22Rv1 (cell line): Measurements from ENCODE around the gene ROR1.

Experiments used
- CTCF ChIP-seq: fragments of 450-650 bp; IDR thresholded peaks from 2 replicates; pipeline ENCODE4 v1.5.1; 2017; ENCODE audit warnings: mild to moderate bottlenecking
- ZFX ChIP-seq: fragments of 450-650 bp; IDR thresholded peaks from 2 replicates; pipeline ENCODE4 v1.6.1; 2017; ENCODE audit warnings: antibody characterized with exemption, borderline replicate concordance

DNA sequence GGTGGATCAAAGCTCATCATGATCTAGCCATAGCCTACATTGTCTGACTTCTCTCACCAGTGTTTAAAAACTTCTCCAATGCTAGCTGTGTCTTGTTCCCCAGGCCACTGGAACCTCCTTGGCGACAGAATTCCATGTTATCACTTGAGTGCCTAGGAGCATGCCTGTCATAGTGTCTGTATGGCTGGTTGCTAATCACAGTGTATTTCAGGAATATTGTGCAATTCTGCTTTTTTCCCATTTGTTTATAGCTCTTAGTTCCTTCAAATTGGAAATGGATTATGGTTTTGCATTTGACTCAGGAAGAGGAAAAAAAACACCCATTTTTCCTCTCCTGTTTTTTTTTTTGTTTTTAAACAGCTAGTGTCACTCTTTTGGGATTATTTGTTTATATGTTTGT lies 25.5 kb downstream of the ROR1 start:
- TF ChIP-seq CTCF (no peak), ZFX (no peak)
